SK-N-SH treated with all-trans-retinoic acid at 6 μM for 48 hours (cell line): ENCODE data around the gene MNT.

Source experiments
- ATAC-seq: fragments of 200-7000 bp; cut with Tn5 transposase; 3 replicates; pipeline ENCODE4 v1.9.1; 2020; ENCODE audit warnings: mild to moderate bottlenecking, moderate library complexity
- ARNTL ChIP-seq: fragments of 450-650 bp; formaldehyde crosslinking; IDR thresholded peaks from 2 replicates; pipeline ENCODE4 v1.5.0; 2020; ENCODE audit warnings: low read depth, mild to moderate bottlenecking, moderate library complexity, borderline replicate concordance
- CREB5 ChIP-seq: fragments of 250-450 bp; sonication (Bioruptor Pico); IDR thresholded peaks from 2 replicates; pipeline ENCODE4 v1.5.1; 2020; ENCODE audit warnings: low read depth, mild to moderate bottlenecking, moderate library complexity
- CSDC2 ChIP-seq: fragments of 250-450 bp; sonication (Bioruptor Pico); IDR thresholded peaks from 2 replicates; pipeline ENCODE4 v1.5.0; 2020; ENCODE audit warnings: mild to moderate bottlenecking, moderate library complexity
- CSRNP3 ChIP-seq: fragments of 250-450 bp; sonication (Bioruptor Pico); IDR thresholded peaks from 2 replicates; pipeline ENCODE4 v1.5.1; 2021; ENCODE audit warnings: mild to moderate bottlenecking, moderate library complexity
- ESRRG ChIP-seq: fragments of 250-450 bp; sonication (Bioruptor Pico); IDR thresholded peaks from 2 replicates; pipeline ENCODE4 v1.6.1; 2021; ENCODE audit warnings: mild to moderate bottlenecking
- ISL1 ChIP-seq: fragments of 250-450 bp; sonication (Bioruptor Pico); IDR thresholded peaks from 2 replicates; pipeline ENCODE4 v2.1.2; 2022; ENCODE audit warnings: mild to moderate bottlenecking, moderate library complexity
- PATZ1 ChIP-seq: fragments of 250-450 bp; sonication (Bioruptor Pico); IDR thresholded peaks from 2 replicates; pipeline ENCODE4 v1.8.0; 2020; ENCODE audit warnings: mild to moderate bottlenecking, moderate library complexity, borderline replicate concordance
- POU6F1 ChIP-seq: fragments of 250-450 bp; sonication (Bioruptor Pico); IDR thresholded peaks from 2 replicates; pipeline ENCODE4 v1.8.0; 2021; ENCODE audit warnings: low read depth, mild to moderate bottlenecking, moderate library complexity, borderline replicate concordance
- PPARA ChIP-seq: fragments of 250-450 bp; sonication (Bioruptor Pico); IDR thresholded peaks from 2 replicates; pipeline ENCODE4 v1.5.0; 2020; ENCODE audit warnings: mild to moderate bottlenecking, borderline replicate concordance
- RARB ChIP-seq: fragments of 250-450 bp; sonication (Bioruptor Pico); IDR thresholded peaks from 2 replicates; pipeline ENCODE4 v1.8.0; 2021; ENCODE audit warnings: mild to moderate bottlenecking, moderate library complexity
- SNAI2 ChIP-seq: fragments of 250-450 bp; sonication (Bioruptor Pico); IDR thresholded peaks from 2 replicates; pipeline ENCODE4 v1.5.0; 2020; ENCODE audit warnings: mild to moderate bottlenecking, moderate library complexity
- TCF4 ChIP-seq: fragments of 250-450 bp; sonication (Bioruptor Pico); IDR thresholded peaks from 2 replicates; pipeline ENCODE4 v1.8.0; 2021; ENCODE audit warnings: mild to moderate bottlenecking, moderate library complexity, borderline replicate concordance
- TOX ChIP-seq: fragments of 250-450 bp; sonication (Bioruptor Pico); IDR thresholded peaks from 2 replicates; pipeline ENCODE4 v1.8.0; 2021; ENCODE audit warnings: mild to moderate bottlenecking, moderate library complexity, borderline replicate concordance
- TSHZ2 ChIP-seq: fragments of 250-450 bp; sonication (Bioruptor Pico); IDR thresholded peaks from 2 replicates; pipeline ENCODE4 v1.5.0; 2020; ENCODE audit warnings: mild to moderate bottlenecking, moderate library complexity
- ZC3H10 ChIP-seq: fragments of 250-450 bp; sonication (Bioruptor Pico); IDR thresholded peaks from 2 replicates; pipeline ENCODE4 v1.5.1; 2021; ENCODE audit warnings: mild to moderate bottlenecking, moderate library complexity
- ZFP3 ChIP-seq: fragments of 250-450 bp; sonication (Bioruptor Pico); IDR thresholded peaks from 2 replicates; pipeline ENCODE4 v1.5.0; 2020; ENCODE audit warnings: mild to moderate bottlenecking, moderate library complexity
- ZFP30 ChIP-seq: fragments of 450-650 bp; formaldehyde crosslinking; IDR thresholded peaks from 2 replicates; pipeline ENCODE4 v1.5.0; 2022; ENCODE audit warnings: mild to moderate bottlenecking, moderate library complexity
- ZNF565 ChIP-seq: fragments of 450-650 bp; formaldehyde crosslinking; conservative IDR thresholded peaks from 2 replicates; pipeline ENCODE4 v1.5.0; 2020; ENCODE audit warnings: low read depth, mild to moderate bottlenecking, moderate library complexity
- ZNF70 ChIP-seq: fragments of 450-650 bp; formaldehyde crosslinking; IDR thresholded peaks from 2 replicates; pipeline ENCODE4 v1.5.0; 2020; ENCODE audit warnings: mild to moderate bottlenecking, moderate library complexity
- ZNF8 ChIP-seq: fragments of 450-650 bp; formaldehyde crosslinking; IDR thresholded peaks from 2 replicates; pipeline ENCODE4 v1.5.0; 2020; ENCODE audit warnings: mild to moderate bottlenecking, moderate library complexity

Gene MNT

GRCh38 chr17:2394775-2395201 lies 6.1 kb downstream of the MNT start:
- ATAC-seq, result no peak
- TF ChIP-seq ESRRG (no peak), ARNTL (no peak), TSHZ2 (CRISPR knock-in tag) (no peak), PATZ1 (no peak), CREB5 (CRISPR knock-in tag) (no peak), ISL1 (no peak)

- TF ChIP-seq ZFP3 (CRISPR knock-in tag) (no peak), CSDC2 (CRISPR knock-in tag) (no peak)
- TF ChIP-seq, all 23 proteins: peak for 0
- no peak for ATAC-seq
These were observed 6.7 kb downstream of the MNT start for GRCh38 chr17:2393954-2394749.

GRCh38 chr17:2393174-2393953 lies 7.5 kb downstream of the MNT start:
- ATAC-seq, result peak; percentile 17
- TF ChIP-seq ZNF8 (CRISPR knock-in tag) (no peak), ZFP3 (CRISPR knock-in tag) (no peak; the same call in 1 of the 2 replicates), TSHZ2 (CRISPR knock-in tag) (no peak; the same call in 1 of the 2 replicates), PATZ1 (peak; percentile 71; the same call in 1 of the 2 replicates), POU6F1 (CRISPR knock-in tag) (no peak), TOX (no peak), ZNF70 (CRISPR knock-in tag) (0 out of 2 replicates have a peak, but pooled peaks have one; percentile 12), ESRRG (no peak), RARB (CRISPR knock-in tag) (no peak), CSRNP3 (CRISPR knock-in tag) (no peak), ZFP30 (CRISPR knock-in tag) (no peak), CREB5 (CRISPR knock-in tag) (0 out of 2 replicates have a peak, but pooled peaks have one; percentile 39), PPARA (CRISPR knock-in tag) (no peak), ZNF565 (no peak), SNAI2 (no peak), TCF4 (CRISPR knock-in tag) (no peak), ZC3H10 (CRISPR knock-in tag) (no peak)
